K562 (cell line): Measurements from ENCODE around the gene SV2C. TPM values are rescaled to one million over a fixed set of nuclear protein-coding genes. Genes with fewer than 3 reads are reported as not detected.

Source experiments
- ATAC-seq: fragments of 200-7000 bp; cut with Tn5 transposase; 3 replicates; pipeline ENCODE4 v1.9.1; 2020; ENCODE audit warnings: moderate library complexity
- BruUV-seq: library from RNA; stranded (reverse); fragments of 400-500 nt; replicated peaks from 2 replicates; lab custom pipeline; 2021; lab: Mats Ljungman, UMichigan
- CTCF ChIA-PET: fragments of 300-600 bp; formaldehyde crosslinking; extraction: SDS; loops from one replicate; lab custom pipeline; 2021; ENCODE audit warnings: low intra/inter-chr PET ratio; lab: Yijun Ruan, JAX
- POLR2A ChIA-PET: fragments of 300-600, 350-650 bp; sonication (Branson Sonifier 250); formaldehyde crosslinking; extraction: SDS; loops from one replicate; lab custom pipeline; 2021; ENCODE audit warnings: antibody characterized with exemption, inconsistent platforms; lab: Yijun Ruan, JAX
- DNase-seq, 4 experiments: peaks; one replicate each; pipeline versions ENCODE4 v3.0.0 to v3.0.0-alpha.2; 2011 to 2018; ENCODE audit warnings: low spot score in 3 of 4, mixed read lengths in 3 of 4; ENCODE audit errors: extremely low read depth in 1 of 4
- FAIRE-seq: peaks from 2 replicates; lab custom pipeline; 2011; peaks lifted over from hg19 to GRCh38; lab: Jason Lieb, UNC
- H2AFZ ChIP-seq: 2 replicates; pipeline ENCODE4 v1.6.0; 2011; ENCODE audit warnings: low read depth, low read length, control low read depth, inconsistent platforms
- H3K27ac ChIP-seq: fragments of 200-600 bp; 3 replicates; pipeline ENCODE4 v1.8.0; 2011; ENCODE audit warnings: low read depth, mild to moderate bottlenecking, control low read depth, inconsistent platforms, low read length, moderate library complexity, mixed read lengths; ENCODE audit errors: extremely low read depth
- H3K27me3 ChIP-seq, 2 experiments: fragments of 300-600 bp in 1 of 2; 2 replicates in 1 of 2; 3 replicates in 1 of 2; pipeline versions ENCODE4 v1.6.0 to v1.8.0; 2011; ENCODE audit warnings: inconsistent platforms in 2 of 2, low read length in 2 of 2, mild to moderate bottlenecking in 1 of 2, mixed read lengths in 1 of 2, moderate library complexity in 1 of 2; ENCODE audit not compliant: control insufficient read depth in 2 of 2, insufficient read depth in 2 of 2
- H3K36me3 ChIP-seq: fragments of 300-600 bp; 3 replicates; pipeline ENCODE4 v1.8.0; 2011; ENCODE audit warnings: mild to moderate bottlenecking, low read length, inconsistent platforms; ENCODE audit not compliant: control insufficient read depth, insufficient read depth
- H3K4me1 ChIP-seq, 2 experiments: fragments of 200-600 bp in 1 of 2; replicated peaks in 1 of 2; 2 replicates in 1 of 2; 3 replicates in 1 of 2; pipeline versions ENCODE4 v1.5.1 to v1.8.0; 2011; ENCODE audit warnings: inconsistent platforms in 2 of 2, low read length in 2 of 2, mild to moderate bottlenecking in 1 of 2, mixed read lengths in 1 of 2, moderate library complexity in 1 of 2; ENCODE audit not compliant: control insufficient read depth in 2 of 2, insufficient read depth in 2 of 2
- H3K4me2 ChIP-seq: 2 replicates; pipeline ENCODE4 v1.6.1; 2011; ENCODE audit warnings: low read length, control low read depth, inconsistent platforms, mixed read lengths; ENCODE audit not compliant: insufficient read depth
- H3K4me3 ChIP-seq: fragments of 200-600 bp; sonication (generic), shearing (Covaris generic); 2 replicates; pipeline ENCODE4 v1.5.1; 2016; ENCODE audit warnings: control low read depth, inconsistent platforms
- H3K79me2 ChIP-seq: fragments of 200-600 bp; 3 replicates; pipeline ENCODE4 v1.8.0; 2011; ENCODE audit warnings: low read length, inconsistent platforms; ENCODE audit not compliant: control insufficient read depth, insufficient read depth
- H3K9ac ChIP-seq, 2 experiments: 2 replicates each; pipeline versions ENCODE4 v1.6.0 to v1.6.1; 2011; ENCODE audit warnings: low read depth in 2 of 2, low read length in 2 of 2, control low read depth in 1 of 2, inconsistent platforms in 1 of 2, mild to moderate bottlenecking in 1 of 2, mixed read lengths in 1 of 2; ENCODE audit not compliant: insufficient read depth in 1 of 2
- H3K9me1 ChIP-seq: one replicate; pipeline ENCODE4 v1.6.0; 2011; ENCODE audit warnings: inconsistent platforms, mild to moderate bottlenecking, low read length, moderate library complexity; ENCODE audit not compliant: control insufficient read depth, insufficient read depth
- H3K9me3 ChIP-seq: replicated peaks from 2 replicates; pipeline ENCODE4 v1.5.1; 2011; ENCODE audit warnings: low read depth, low read length, inconsistent platforms; ENCODE audit not compliant: control insufficient read depth, insufficient read depth
- H4K20me1 ChIP-seq: replicated peaks from 2 replicates; pipeline ENCODE4 v1.6.1; 2011; ENCODE audit warnings: low read length, inconsistent platforms, mixed read lengths; ENCODE audit not compliant: control insufficient read depth, insufficient read depth
- CHCHD3 ChIP-seq: fragments of 250-450 bp; sonication (Bioruptor Pico); IDR thresholded peaks from 2 replicates; pipeline ENCODE4 v2.1.2; 2022; ENCODE audit warnings: mild to moderate bottlenecking
- MEIS2 ChIP-seq: fragments of 450-650 bp; IDR thresholded peaks from 2 replicates; pipeline ENCODE4 v1.6.1; 2014; ENCODE audit warnings: mild to moderate bottlenecking; ENCODE audit not compliant: partially characterized antibody
- RBM15 ChIP-seq: fragments of 200-400 bp; formaldehyde crosslinking; IDR thresholded peaks from 2 replicates; pipeline ENCODE4 v1.6.1; 2018; ENCODE audit warnings: mild to moderate bottlenecking, low read length, moderate library complexity; ENCODE audit not compliant: insufficient read depth
- SMARCC2 ChIP-seq: fragments of 450-650 bp; IDR thresholded peaks from 2 replicates; pipeline ENCODE4 v1.6.1; 2017; ENCODE audit warnings: antibody characterized with exemption, moderate library complexity, mild to moderate bottlenecking, low read depth
- STAT6 ChIP-seq: sonication (generic); formaldehyde crosslinking; IDR thresholded peaks from 2 replicates; pipeline ENCODE4 v1.8.1; 2023; ENCODE audit warnings: mild to moderate bottlenecking, missing genetic modification reagents
- TAL1 ChIP-seq: fragments of 450-650 bp; IDR thresholded peaks from 2 replicates; pipeline ENCODE4 v1.6.1; 2016; ENCODE audit warnings: mild to moderate bottlenecking
- TCF3 ChIP-seq: sonication (generic); formaldehyde crosslinking; IDR thresholded peaks from 2 replicates; pipeline ENCODE4 v1.4.0; 2020; ENCODE audit warnings: mild to moderate bottlenecking, missing genetic modification reagents
- TSC22D4 ChIP-seq: fragments of 450-650 bp; IDR thresholded peaks from 2 replicates; pipeline ENCODE4 v1.6.1; 2016; ENCODE audit warnings: missing genetic modification characterization, missing biosample characterization, control low read depth
- ZBTB8A ChIP-seq: fragments of 450-650 bp; IDR thresholded peaks from 2 replicates; pipeline ENCODE4 v1.6.1; 2018; ENCODE audit warnings: mild to moderate bottlenecking, moderate library complexity; ENCODE audit not compliant: partially characterized antibody
- WGBS: fragments of 100-300 bp; shearing (Covaris generic); methylation state at CpG from one replicate; pipeline ENCODE4 v1.1.6; 2016; ENCODE audit warnings: low coverage, mixed read lengths; ENCODE audit not compliant: insufficient coverage; ENCODE audit errors: missing lambda C conversion rate; 5-methylcytosine and 5-hydroxymethylcytosine counted together
- in situ Hi-C: fragments of 300-500 bp; cut with MboI; formaldehyde crosslinking; loops from 4 replicates; pipeline ENCODE4 v1.15.0; 2018; ENCODE audit warnings: inconsistent platforms, mixed read lengths
- intact Hi-C: fragments of 100-400 bp; cut with micrococcal nuclease; formaldehyde crosslinking; loops from 2 replicates; pipeline ENCODE4 v1.14.2; 2022
- polyA plus RNA-seq, 8 experiments: library from polyadenylated mRNA; depleted of rRNA in 4 of 8; stranded (reverse) in 5 of 8; unstranded in 3 of 8; fragments of >200 nt; fragmentation: Nextera tagmentation in 2 of 8; fragmentation: Illumina TruSeq in 1 of 8; extraction: Ambion mirVana in 2 of 8; extraction: Trizol in 1 of 8; gene quantifications; 2 replicates each; pipeline versions ENCODE4 v1.2.1 to v1.2.3, GENCODE V29; 2011 to 2014; ENCODE audit warnings: inconsistent platforms in 1 of 8, missing spikeins in 1 of 8
- total RNA-seq, 7 experiments: library from RNA; depleted of rRNA in 6 of 7; stranded (reverse); fragments of >200 nt in 6 of 7; fragmentation: Illumina TruSeq in 2 of 7; extraction: Trizol in 2 of 7; gene quantifications; 2 replicates each; pipeline versions ENCODE4 v1.2.1 to v1.2.3, GENCODE V29; 2011 to 2021; ENCODE audit warnings: low replicate concordance in 1 of 7
- TF ChIP-seq, protein P1 (sequence below), 2 experiments: IDR thresholded peaks in 1 of 2; conservative IDR thresholded peaks in 1 of 2; 2 replicates each; pipeline ENCODE4 v1.6.1; 2016; ENCODE audit warnings: low read depth in 2 of 2, mild to moderate bottlenecking in 1 of 2, missing compliant biosample characterization in 1 of 2, missing genetic modification characterization in 1 of 2, moderate library complexity in 1 of 2

SV2C gene
- total and polyA plus RNA-seq, 9 of the 15 experiments (the other 6 are each of a cell fraction or from before 2014, with no cell fraction given) = 0.05 TPM; not detected in 8

DNA sequence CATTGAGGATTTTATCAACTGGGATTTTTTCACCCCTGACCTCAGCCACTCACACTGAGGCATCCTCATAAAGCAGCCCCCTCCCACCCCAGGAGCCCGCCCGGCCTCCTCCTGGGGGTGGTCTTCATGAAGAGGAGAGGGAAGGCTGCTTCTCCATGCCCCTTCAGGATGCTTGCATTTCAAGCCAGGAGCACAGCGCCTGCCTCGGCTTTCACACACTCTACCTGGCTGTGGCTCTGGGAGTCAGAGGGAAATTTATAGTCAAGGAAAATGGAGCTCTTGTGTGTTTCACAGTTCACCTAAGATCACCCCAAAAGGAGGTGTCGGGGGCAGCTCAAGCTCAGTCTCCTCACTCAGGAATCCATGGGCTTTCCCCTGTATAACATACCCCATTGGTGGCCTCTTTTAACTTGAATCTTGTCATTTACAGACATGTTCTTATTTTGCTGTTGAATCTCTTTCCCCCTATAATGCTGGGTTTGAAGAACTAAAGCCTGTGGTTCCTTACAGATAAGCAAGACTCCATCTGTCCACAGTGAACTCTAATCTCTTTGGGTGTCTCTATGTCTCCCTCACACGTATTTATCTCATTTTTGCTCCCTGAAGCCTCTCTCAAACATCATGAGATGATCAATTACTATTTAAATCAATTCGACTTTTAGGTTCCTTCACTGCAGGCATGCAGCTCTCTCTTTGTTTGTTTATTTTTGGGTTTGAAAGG lies 297.3 kb downstream of the SV2C start:
- Histone ChIP-seq H3K36me3 (no peaks in the 10 kb centered on the region), H3K27me3 (no peaks in the 10 kb centered on the region), H3K9ac (peak overlapping the region in 1 of 2 experiments; percentile 31; a peak in 1 of 4 replicates), H3K27ac (no peak overlapping the region), H3K4me2 (no peak overlapping the region; the same call in 1 of the 2 replicates), H3K9me3 (no peaks in the 10 kb centered on the region), H4K20me1 (no peaks in the 10 kb centered on the region), H2AFZ (no peak overlapping the region), H3K9me1 (no peaks in the 10 kb centered on the region), H3K4me3 (no peak overlapping the region), H3K4me1 (peaks cover 5 to 22% of the 10 kb centered on the region in 2 experiments; a peak in 3 of 5 replicates), H3K79me2 (no peaks in the 10 kb centered on the region)
- BruUV-seq = no TSS peak
- 25% methylated on average over 7 of the region's 7 CpGs for WGBS
- DNase-seq (peak in 1 of 4 experiments; percentile 27), ATAC-seq (peak; percentile 58), FAIRE-seq (no peak)
- ChIA-PET POLR2A (interaction anchor here (0.5 kb wide), 1 partner anchor 199 kb away, joined by 3 read pairs; no protein-coding TSS in a partner anchor), CTCF (no interaction called here)
- intact Hi-C loops (no loop called here), in situ Hi-C loops (no loop called here)
- TF ChIP-seq SMARCC2 = no peak
- TF ChIP-seq, protein P1, sequence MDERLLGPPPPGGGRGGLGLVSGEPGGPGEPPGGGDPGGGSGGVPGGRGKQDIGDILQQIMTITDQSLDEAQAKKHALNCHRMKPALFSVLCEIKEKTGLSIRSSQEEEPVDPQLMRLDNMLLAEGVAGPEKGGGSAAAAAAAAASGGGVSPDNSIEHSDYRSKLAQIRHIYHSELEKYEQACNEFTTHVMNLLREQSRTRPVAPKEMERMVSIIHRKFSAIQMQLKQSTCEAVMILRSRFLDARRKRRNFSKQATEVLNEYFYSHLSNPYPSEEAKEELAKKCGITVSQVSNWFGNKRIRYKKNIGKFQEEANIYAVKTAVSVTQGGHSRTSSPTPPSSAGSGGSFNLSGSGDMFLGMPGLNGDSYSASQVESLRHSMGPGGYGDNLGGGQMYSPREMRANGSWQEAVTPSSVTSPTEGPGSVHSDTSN (CRISPR knock-in tag; IDR thresholded peaks at IDR 0.05; ENCODE audit: low read depth) = no peak
- TF ChIP-seq, protein P1 (tag; conservative IDR thresholded peaks at IDR 0.05; ENCODE audit: low read depth) = no peak
- no peak for TF ChIP-seq RBM15
- TF ChIP-seq MEIS2 = peak; percentile 13
- TF ChIP-seq TCF3 (CRISPR knock-in tag) = 0 out of 2 replicates have a peak, but pooled peaks have one; percentile 23
- no peak for TF ChIP-seq CHCHD3 (CRISPR knock-in tag)
- TF ChIP-seq TSC22D4 = no peak
- TF ChIP-seq STAT6 (CRISPR knock-in tag) = no peak
- TF ChIP-seq TAL1 = peak; percentile 23; the same call in 1 of the 2 replicates
- no peak for TF ChIP-seq ZBTB8A
